OCI-M2 (cell line): ENCODE results near the gene PGR.

Source experiments
- DNase-seq: peaks from one replicate; lab custom pipeline; 2025; ENCODE audit not compliant: unreplicated experiment; lab: John Stamatoyannopoulos, UW

Gene PGR

DNA sequence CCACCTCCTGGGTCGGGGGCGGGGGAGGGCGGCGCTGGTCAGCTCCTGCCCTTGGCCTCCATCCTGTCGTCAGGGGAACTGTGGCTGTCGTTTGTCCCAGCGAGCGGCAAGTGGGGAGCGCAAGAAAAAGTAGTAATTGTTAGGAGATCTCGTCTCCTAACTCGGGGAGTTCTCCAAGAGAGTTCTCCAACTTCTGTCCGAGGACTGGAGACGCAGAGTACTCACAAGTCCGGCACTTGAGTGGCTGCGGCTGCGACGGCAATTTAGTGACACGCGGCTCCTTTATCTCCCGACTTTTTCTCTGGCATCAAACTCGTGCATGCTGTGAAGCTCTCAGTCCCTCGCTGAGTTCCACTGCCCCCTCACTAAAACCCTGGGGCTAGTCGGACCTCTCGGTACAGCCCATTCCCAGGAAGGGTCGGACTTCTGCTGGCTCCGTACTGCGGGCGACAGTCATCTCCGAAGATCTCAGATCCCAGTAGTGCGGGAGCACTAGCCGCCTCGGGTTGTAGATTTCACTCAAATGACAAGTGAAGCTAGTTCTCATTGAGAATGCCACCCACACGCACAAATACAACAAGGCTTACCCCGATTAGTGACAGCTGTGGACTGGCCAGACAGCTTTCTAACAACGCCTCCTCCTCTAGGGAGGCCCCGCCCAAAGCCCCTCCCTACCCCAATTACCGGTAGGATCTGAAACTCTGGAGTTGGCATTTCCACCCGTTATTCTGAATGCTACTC lies at the start of gene PGR:
Gene PGR, minus strand, starts transcription at position 611 of the 741 bp plus-strand sequence. CDS start 743 bp downstream, outside the sequence.
- no peak for DNase-seq

DNA sequence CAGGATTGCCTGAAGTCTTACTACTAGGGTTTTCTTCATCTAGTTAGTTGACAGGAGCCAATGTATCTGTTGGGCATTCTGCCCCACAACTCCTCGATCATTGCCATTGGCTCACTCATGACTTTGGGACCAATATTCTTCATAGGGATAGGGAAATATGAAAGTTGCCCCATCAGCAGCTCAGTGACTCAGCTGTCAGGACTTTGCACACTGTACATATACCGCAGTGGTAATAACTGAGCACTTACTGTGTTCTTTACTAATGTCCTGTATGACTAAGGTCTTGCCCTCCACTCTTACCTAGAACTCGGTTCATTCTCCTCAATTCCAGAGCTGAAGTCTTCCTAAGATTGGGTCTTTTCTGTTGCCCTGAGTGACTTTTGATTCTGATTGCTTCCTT lies 46.8 kb upstream of the PGR start:
- DNase-seq: no peak

DNA sequence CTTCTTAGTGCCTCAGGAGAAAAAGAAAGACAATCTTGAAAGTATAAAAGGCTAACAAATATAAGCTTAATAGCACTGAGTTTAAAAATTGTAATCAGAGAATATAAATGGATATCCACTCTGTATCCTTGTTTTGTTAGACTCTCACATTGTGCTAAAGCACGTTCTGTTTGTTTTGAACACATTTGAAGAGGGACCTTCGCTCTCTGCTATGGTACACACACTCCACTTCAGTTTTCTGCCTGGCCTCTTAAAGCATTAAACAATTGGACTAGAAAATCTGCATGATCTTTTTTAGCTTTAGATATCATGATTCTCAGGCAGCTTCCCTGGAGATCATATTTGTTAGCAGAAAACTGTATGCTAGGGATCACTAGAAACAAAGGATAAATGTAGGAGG lies 40.3 kb upstream of the PGR start:
- DNase-seq: no peak

DNA sequence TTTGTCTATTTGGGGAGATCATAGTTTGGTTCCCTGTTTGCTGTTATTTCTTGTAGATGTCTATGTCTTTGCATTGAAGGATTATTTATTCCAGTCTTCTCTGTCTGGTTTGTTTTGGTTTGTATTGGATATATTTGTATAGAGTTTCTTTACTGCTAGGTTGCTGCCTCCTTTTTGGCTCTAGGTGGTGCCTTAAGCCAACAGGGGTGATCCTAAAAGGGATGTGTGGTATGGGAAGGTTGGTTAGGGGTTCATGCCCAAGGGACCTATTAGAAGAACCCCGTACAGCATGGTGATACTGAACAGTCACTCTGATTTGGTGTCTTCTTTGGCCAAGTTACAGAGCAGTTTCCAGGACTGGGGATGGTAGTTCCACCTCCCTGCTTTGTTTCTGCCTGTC lies 36.4 kb upstream of the PGR start:
- DNase-seq: no peak

DNA sequence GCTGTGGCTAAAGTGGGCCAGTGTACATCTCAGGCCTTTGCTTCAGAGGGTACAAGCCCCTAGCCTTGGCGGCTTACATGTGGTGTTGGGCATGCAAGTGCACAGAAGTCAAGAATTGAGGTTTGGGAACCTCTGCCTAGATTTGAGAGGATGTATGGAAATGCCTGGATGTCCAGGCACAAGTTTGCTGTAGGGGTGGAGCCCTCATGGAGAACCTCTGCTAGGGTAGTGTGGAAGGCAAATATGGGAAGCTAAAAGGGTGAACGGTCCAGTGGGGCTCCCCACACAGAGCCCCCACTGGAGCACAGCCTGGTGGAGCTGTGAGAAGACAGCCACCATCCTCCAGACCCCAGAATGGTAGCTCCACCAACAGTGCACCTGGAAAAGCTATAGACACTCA lies 28.5 kb upstream of the PGR start:
- no peak for DNase-seq

DNA sequence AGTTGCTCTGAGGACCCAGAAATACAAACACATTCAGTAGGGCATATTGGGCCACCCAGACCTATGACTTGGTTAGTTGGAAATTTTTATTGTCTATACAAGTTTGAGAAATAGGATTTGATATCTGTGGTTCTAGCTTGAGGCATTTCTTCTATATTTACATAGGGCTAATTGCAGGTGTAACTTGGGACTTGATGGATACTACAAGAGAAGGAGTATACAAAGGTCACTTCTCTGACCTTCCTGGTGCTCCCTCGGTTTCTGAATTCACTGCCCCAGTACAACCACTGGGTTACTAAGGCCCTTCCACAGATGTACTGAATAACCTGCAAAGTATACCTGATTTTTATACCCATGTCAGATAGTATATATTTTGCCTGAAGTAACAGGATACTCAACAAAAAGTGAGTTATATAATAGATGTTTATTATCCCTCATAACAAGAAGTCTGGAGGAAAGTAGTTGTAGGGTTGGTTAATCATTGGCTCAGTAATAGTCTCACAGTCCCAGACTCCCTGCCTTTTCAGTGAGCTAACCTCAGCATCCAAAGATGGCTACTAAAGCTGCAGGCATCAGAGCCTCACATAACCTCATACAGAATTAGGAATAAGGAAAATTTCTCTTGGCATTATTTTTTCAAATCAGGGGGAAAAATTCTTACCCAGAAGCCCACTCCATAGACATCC lies 8.8 kb upstream of the PGR start:
- no peak for DNase-seq

DNA sequence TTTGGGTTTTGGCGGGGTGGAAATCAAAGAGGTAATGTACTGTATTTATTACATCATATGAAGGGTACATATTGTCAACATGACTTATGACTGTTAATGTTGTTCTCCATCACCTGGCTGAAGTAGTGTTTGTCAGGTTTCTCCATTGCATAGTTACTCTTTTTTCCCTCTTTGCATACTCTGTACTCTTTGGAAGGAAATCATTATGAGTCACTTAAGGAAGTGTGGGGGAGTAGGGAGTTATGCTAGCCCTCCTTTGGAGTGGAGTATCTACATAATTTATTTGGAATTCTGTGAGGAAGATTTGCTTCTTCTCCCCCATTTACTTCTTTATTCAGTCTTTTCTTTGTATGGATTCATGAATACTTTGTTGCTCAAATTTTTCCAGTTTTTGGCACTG lies 3.6 kb upstream of the PGR start:
- DNase-seq: no peak

DNA sequence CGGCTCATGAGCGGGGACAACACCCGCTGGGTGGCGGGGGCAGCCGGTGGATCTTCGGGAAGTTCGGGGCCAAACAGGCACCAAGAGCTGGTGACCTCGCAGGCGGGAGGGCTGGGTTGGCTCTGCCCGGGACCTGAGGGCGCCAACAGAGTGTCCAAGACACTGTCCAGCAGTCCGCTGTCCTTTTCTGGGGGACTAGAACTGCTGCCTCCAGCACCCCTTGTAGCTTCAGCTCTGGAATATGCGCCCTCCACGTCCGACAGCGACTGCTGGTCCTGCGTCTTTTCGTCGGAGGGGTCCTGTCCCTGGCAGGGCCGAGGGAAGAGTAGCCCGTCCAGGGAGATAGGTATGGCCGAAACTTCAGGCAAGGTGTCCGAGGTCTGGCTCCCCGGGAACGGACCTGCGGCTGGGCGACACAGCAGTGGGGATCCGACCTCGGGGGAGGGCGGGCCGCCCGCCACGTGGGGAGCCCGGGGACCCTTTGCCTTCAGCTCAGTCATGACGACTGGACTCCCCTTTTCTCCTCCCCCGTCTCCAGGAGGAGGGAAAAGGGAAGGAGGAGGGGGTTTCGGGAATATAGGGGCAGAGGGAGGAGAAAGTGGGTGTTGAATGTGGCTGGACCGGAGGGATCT lies 926 bp downstream of the PGR start:
- no peak for DNase-seq

DNA sequence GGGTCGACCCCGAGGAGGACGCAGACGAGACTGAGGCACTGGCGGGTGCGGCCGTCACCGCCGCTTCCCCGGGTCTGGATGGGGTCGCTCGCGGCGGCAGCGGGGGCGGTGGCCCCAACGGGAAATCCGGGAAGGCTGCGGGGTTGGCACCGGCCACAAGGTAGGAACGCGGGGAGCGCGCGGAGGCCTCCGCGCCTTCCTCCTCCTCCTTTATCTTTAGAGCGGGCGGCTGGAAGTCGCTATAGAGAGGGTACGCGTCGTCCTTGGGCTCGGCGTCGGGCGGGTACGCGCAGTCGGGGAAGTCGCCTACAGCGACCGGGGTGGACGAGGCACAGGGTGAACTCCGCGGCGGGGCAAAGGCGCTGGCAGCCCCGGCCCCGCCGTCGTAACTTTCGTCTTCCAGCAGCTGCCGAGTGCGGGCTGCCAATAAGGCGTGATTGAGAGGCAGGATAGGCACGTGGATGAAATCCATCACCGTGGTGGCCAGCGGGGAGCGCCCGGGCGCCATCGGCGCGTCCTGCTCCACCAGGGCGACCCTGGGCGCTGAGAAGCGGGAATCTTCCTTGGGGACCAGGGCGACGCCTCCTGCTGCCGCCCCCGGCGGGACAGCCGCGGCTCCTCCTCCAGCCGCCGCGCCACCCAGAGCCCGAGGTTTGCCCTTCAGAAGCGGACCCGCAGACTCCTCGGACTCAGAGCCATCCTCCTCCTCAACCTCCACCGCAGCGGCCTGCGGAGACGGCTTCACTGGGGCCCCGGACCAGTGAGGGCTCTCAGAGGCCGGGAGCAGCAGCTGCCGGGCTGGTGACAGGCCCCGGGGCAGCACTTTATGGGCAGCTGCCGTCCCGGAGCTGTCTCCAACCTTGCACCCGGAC lies 1.7 kb downstream of the PGR start:
- DNase-seq: no peak

DNA sequence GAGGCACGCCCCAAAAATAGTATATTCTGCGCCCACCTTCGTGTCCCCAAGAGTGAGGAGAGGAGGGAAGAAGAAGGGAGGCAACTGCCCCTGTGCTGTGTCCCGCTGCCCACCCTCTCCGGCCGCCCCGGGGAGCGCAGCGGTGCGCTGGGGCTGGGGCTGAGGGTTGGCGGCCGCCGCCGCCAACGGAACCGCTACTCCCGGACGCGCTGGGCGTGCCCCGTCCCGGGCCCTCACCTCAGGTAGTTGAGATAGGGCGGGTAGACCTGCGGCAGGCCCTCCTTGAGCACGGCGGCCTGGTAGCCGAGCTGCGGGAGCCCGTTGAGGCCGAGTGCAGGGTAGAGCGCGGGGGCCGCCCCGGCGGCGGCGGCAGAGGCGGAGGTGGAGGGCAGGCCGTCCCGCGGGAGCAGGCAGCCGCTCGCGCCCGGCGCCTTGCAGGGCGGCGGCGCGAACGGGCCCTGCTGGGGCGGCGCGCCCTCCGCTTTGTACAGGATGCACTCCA lies 2.4 kb downstream of the PGR start:
- no peak for DNase-seq

DNA sequence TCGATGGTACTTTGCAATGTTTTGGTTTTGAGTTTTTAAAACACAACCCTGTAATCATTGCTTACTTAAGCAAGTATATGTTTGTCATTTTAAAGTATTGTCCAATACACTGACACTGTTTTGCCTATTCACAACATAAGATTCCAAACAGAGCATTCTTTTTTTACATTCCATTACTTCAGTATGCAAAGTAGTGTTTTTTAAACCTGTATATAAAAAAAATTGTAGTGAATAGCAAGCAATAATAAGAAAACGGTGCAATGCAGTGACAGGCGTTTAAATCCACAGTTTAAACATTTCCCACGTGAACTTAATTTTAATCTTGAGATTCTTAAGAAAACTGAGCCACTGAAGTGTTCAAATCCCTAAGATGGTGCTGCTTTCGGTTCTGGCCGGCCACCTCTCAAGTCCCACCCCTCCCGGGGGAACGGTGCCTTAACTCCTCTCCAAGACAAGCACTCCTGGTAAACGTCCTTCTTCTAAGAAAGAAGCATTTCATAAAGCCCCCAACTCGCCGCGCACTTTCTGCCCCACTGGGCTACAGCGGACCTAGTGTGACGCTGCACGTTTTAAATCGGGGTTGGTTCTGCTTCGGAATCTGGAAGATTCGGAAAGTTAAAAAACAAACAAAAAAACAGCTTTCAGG lies 2.9 kb downstream of the PGR start:
- no peak for DNase-seq

DNA sequence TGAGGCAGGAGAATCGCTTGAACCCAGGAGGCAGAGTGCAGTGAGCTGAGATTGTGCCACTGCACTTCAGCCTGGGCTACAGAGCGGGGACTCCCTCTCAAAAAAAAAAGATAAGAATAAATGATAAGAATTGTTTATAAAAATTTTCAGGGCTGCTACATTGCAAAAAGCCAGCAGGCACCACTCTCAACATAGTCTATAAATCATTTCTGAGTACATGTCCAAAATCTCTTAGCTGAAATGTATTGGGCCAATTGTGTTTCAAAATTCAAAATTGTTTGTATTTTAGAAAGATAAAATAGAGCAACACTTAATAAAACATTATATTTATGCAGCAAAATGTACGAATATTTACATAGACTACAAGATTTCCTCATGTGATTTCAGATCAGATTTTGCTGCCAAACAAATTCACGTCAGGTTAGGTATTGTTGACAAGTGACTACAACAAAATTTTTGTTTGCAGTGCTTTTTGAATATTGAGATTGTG lies 13.9 kb downstream of the PGR start:
- no peak for DNase-seq

DNA sequence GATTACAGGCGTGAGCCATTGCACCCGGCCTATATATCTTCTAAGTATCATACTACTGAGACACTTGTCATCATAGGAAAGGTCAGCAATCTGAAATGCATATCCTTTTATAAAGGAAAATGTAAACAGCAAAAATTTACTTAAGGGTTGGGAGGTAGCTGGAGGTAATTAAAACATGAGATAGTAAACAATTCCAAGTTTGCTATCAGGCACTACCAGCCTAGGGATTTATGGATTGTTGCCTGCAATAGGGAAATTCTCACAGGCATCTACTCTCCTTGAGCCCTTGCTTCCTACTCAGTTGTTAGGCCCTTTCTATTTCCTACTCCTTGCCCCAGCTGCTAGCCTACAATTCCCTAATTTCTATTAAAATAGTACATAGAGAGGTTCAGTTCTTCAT lies 16.1 kb downstream of the PGR start:
- DNase-seq: no peak

DNA sequence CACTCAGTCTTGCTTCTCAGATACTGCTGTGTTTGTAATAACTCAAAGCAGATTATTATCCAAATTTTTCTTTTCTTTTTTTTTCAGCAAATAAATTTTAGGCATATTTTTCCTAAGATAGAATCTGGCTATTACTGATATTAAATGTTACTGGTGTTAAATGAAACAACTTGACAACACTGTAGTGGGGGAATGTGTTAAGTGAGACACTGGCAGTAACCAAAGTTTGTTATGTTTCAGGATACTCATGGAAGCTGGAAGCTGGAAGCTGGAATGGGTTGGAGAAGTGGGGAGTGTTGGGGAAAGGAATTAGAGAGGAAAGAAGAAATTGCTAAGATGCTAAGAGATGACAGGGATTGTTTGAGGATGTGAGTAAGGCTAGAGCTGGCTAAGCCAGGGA lies 24.9 kb downstream of the PGR start:
- DNase-seq: no peak

DNA sequence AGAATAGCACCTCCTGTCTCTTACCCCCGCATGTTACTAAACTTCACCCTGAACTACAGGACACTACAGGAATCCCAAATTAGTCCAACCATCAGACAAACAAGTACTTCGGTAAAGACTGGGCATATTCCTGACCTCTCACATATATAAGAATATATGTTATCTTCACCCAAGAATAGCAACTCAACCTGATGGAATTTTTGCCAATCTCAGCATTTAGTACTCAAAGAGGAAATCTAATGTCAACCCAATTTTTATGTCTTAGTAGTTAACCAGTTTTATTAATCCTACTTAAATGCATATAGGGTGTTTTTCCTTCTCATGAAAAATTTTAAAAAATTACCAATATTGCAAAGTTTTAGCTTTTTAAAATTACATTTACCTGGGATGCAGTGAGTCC lies 26.2 kb downstream of the PGR start:
- no peak for DNase-seq

DNA sequence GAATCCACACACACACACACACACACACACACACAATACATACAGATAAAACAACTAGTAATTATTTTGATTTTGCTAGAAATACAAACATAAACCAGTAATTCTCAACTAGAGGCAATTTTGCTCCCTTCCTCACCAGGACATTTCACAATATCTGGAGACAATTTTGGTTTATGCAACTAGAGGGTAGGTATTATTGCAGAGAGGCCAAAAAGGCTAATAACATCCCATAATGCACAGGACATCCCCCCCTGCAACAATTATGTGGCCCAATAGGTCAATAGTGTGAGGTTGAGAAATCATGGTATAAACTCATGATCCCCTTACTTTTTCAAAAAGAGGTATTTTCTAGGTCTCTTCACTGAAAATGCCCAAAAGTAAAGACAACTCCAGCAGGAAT lies 29.0 kb downstream of the PGR start:
- DNase-seq: no peak

DNA sequence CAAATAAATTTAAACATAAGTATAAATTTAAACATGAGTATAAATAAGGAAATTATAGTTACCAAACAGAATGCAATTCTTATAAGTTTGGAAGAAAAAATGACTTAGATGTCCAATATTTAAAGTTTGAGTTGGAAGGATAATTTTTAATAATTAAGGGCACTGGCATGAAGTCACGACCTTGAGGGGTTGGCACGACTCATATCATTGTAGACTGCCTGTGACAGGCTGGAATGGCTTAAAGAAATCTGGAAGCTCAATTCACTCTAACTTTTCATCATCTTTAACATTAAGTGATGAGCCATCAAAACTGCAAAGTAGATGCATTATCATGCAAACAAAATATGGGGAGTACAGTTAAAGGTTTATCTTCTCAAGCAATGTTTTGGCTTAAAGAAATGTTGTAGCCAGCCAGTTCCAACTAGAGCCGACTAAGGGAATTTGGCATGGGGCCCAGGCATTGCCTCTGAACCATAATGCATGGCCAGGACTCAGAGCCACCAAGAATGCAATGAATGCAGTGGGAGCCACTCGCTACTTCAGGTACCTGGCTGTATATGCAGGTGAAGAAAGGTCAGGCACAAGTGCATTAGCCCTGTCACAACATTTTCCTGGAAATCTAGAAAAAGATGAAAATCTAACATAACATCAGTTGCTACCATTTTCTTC lies 33.4 kb downstream of the PGR start:
- no peak for DNase-seq

DNA sequence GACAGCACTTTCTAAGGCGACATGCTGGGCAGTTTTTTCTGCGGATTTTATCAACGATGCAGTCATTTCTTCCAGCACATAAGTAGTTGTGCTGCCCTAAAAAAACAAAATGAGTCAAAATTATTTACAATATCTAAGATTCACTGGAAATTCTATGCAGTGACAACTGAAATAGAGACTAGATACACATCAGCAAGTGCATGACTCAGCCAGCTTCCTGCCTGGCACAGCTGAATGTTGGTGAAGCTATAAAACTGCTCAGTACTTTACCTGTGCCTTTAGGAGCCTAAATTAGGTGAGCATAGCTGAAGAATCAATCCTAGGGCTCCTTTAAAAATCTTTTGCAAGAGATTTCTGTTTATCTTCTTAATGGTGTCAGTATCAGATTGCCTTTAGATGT lies 37.8 kb downstream of the PGR start:
- no peak for DNase-seq

DNA sequence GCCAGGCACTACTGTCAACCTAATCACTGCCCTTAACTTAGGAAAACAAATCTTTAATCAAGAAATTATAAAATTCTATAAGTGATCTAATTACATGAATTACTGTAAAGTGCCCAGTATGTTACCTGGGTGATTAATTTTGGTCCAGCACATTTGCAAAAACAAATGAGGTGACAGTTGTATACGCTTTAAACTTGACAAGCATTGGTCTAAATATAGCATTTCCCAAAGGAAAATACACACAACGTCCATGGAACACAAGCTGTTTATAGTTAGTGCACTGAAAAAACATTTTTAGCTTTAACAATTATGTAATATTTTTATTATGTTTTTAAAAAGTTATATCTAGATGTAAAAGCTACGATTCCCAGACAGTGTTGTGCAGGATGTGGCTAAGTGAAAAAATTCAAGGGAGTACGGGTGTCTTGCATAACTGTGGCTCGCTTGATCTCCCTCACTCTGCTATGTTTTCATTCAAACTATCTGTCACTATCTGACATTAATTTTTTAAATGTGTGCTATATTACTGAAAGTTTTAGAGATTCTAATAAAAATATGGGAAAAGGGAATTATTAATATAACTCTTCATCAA lies 38.8 kb downstream of the PGR start:
- DNase-seq: no peak

DNA sequence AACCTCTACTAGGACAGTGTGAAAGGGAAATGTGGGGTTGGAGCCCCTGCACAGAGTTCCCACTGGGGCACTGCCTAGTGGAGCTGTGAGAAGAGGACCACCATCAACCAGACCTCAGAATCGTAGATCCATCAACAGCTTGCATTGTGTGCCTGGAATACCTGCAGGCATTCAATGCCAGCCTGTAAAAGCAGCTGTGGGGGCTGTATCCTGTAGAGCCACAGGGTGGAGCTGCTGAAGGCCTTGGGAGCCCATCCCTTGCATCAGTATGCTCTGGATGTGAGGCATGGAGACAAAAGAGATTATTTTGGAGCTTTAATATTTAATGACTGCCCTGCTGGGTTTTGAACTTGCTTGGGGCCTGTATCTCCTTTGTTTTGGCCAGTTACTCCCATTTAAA lies 46.3 kb downstream of the PGR start:
- no peak for DNase-seq
